HFFc6 (cell line): ENCODE measurements around the gene VENTX. TPM values are rescaled to one million over a fixed set of nuclear protein-coding genes. Genes with fewer than 3 reads are reported as not detected.

Source experiments
- DNase-seq: peaks from one replicate; pipeline ENCODE4 v3.0.0-alpha.2; 2018
- H3K27ac Mint-ChIP-seq: 2 replicates; pipeline ENCODE4 v1.8.0; 2020; ENCODE audit warnings: mild to moderate bottlenecking, mixed read lengths
- H3K27me3 Mint-ChIP-seq: 2 replicates; pipeline ENCODE4 v1.8.0; 2021; ENCODE audit warnings: mild to moderate bottlenecking, moderate library complexity, mixed read lengths; ENCODE audit not compliant: insufficient read depth
- H3K36me3 Mint-ChIP-seq: 2 replicates; pipeline ENCODE4 v1.8.0; 2021; ENCODE audit warnings: low read depth, mixed read lengths
- H3K4me1 Mint-ChIP-seq: 2 replicates; pipeline ENCODE4 v1.8.0; 2020; ENCODE audit warnings: low read depth, mixed read lengths
- H3K4me3 Mint-ChIP-seq: 2 replicates; pipeline ENCODE4 v1.8.0; 2020; ENCODE audit warnings: mild to moderate bottlenecking, moderate library complexity, mixed read lengths
- H3K9me3 Mint-ChIP-seq: 2 replicates; pipeline ENCODE4 v1.8.0; 2020; ENCODE audit warnings: mild to moderate bottlenecking, mixed read lengths
- CTCF ChIP-seq: fragments of 200-600 bp; sonication (generic); IDR thresholded peaks from 2 replicates; pipeline ENCODE4 v1.5.0; 2021; ENCODE audit warnings: antibody characterized with exemption, mild to moderate bottlenecking
- total RNA-seq, 6 experiments: library from RNA; stranded (reverse); fragmentation: NEBNext Ultra II Directional; extraction: Animal tissue kit (Norgen Biotek cat#: 25700); gene quantifications; 2 replicates in 1 of 6; 3 replicates in 5 of 6; pipeline ENCODE4 v1.2.3, GENCODE V29; 2021

Gene VENTX
- total RNA-seq, 6 experiments from 2014 or later, result not detected

DNA sequence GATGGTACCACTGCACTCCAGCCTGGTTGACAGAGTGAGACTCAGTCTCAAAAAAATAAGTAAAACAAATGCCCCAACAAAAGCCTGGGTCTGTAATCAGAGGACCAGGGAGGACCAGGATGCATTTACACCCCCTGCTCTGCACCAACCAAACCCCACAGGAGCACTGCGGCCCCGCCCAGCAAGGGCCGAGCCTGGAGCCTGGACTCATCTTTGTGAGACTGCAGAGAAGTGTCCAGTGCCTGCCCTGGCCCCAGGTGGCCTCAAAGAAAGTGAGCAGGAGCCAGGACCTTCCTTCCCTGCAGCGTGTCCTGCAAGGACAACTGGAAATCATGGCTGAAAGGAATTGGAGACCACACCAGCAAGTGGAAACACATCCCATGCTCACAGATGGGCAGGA is 46.0 kb upstream of the VENTX start:
- Mint-ChIP-seq H3K36me3 (no peaks in the 10 kb centered on the region), H3K4me1 (no peaks in the 10 kb centered on the region), H3K9me3 (peaks cover 18% of the 10 kb centered on the region; the same call in 1 of the 2 replicates), H3K27me3 (peaks cover 19% of the 10 kb centered on the region), H3K27ac (no peak overlapping the region), H3K4me3 (no peak overlapping the region)
- no peak for TF ChIP-seq CTCF
- no peak for DNase-seq

DNA sequence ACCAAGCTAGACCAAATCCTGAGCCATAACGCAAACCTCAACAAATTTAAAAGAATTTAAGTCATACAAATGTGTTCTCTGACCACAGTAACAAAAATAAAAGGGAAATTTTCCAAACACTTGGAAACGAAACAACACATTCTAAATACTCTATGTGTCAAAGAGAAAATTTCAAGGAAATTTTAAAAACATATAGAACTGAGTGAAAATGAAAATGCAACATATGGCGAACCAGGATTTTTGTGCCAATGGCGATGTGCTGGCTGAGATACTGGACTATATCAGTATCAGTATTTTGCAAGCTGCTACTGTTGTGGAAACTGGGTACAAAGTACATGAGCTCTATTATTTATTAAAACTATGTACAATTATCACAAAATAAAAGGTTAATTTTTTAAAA is 43.5 kb upstream of the VENTX start:
- Mint-ChIP-seq H3K27ac (no peak overlapping the region), H3K9me3 (peaks cover 21% of the 10 kb centered on the region; the same call in 1 of the 2 replicates), H3K4me3 (no peak overlapping the region), H3K4me1 (no peaks in the 10 kb centered on the region), H3K27me3 (peaks cover 19% of the 10 kb centered on the region), H3K36me3 (no peaks in the 10 kb centered on the region)
- DNase-seq, result no peak
- TF ChIP-seq CTCF, result no peak

DNA sequence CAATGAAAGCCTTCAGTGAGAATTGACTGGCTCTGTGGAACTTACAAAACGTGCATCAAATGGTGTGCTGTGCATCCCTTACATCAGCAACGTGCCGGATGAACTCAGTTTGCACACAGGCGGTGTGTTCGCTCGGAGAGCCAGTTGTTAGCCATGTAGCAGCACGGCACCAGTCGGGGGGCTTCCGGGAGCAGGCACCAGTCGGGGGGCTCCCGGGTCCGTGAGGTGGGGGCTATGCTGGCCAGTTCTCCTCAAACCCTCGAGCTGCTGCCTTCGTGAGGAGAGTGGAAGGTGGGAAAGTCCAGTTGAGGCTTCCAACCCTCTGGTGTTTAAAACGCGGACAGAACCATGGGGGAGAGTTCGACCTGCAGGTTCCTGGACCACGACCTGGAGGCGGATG is 42.6 kb upstream of the VENTX start:
- TF ChIP-seq CTCF, result no peak
- DNase-seq, result no peak
- Mint-ChIP-seq H3K27me3 (peaks cover 16% of the 10 kb centered on the region; the same call in 1 of the 2 replicates), H3K4me3 (no peak overlapping the region), H3K27ac (no peak overlapping the region), H3K9me3 (peaks cover 24% of the 10 kb centered on the region; the same call in 1 of the 2 replicates), H3K36me3 (no peaks in the 10 kb centered on the region), H3K4me1 (no peaks in the 10 kb centered on the region)

GRCh38 chr10:133195611-133196010 is 42.0 kb upstream of the VENTX start:
- no peak for TF ChIP-seq CTCF
- H3K9me3 Mint-ChIP-seq, result peaks cover 24% of the 10 kb centered on the region; the same call in 1 of the 2 replicates

DNA sequence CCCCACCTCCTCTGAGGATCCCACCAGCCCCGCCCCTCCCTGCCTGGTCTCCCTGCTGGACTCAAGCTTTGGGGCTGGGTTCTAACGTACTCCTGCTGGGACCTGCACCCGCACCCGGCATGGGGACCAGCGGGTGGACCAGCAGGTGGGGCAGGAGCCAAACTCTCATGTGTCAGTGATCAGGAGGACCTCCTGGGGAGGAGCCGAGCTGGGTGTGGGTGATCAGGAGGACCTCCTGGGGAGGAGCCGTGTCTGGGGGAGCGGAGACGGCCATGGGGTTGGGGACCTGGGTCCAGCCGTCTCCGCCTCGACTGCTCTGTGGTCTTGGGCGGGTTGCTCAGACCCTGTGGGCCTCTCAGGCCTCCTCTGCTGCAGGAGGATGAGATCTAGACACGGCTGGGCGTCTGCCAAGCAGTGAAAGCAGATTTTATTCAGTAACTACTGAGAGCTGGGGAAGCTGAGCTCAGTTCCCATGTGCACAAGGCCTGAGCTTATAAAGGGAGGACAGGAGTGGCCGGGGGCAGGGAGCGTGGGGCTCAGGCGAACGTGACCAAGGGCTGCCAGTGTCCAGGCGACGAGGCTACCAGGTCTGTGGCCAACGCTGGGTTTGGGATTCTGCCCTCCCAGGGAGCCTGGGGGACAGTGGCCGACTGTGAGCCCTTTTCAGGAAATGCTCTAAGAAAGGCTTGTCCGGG is 41.3 kb upstream of the VENTX start:
- no peak for DNase-seq
- TF ChIP-seq CTCF, result no peak
- Mint-ChIP-seq H3K4me3 (no peak overlapping the region), H3K4me1 (no peaks in the 10 kb centered on the region), H3K9me3 (peaks cover 28% of the 10 kb centered on the region), H3K36me3 (no peaks in the 10 kb centered on the region), H3K27ac (no peak overlapping the region), H3K27me3 (peaks cover 11% of the 10 kb centered on the region)

More at GRCh38 chr10:133195611-133196010, 42.0 kb upstream of the VENTX start:
- Mint-ChIP-seq H3K4me1 (no peaks in the 10 kb centered on the region), H3K27ac (no peak overlapping the region), H3K4me3 (no peak overlapping the region), H3K36me3 (no peaks in the 10 kb centered on the region), H3K27me3 (peaks cover 16% of the 10 kb centered on the region; the same call in 1 of the 2 replicates)
- DNase-seq, result no peak
